MCF 10A (cell line): ENCODE results near the gene MARF1. TPM values are rescaled to one million over a fixed set of nuclear protein-coding genes. Genes with fewer than 3 reads are reported as not detected.

Experiments used
- BruUV-seq: library from RNA; stranded (reverse); fragments of 400-500 nt; replicated peaks from 2 replicates; lab custom pipeline; 2021; lab: Mats Ljungman, UMichigan
- CTCF ChIA-PET: fragments of 300-600 bp; sonication (Branson Sonifier 250); formaldehyde crosslinking; extraction: SDS; loops from one replicate; lab custom pipeline; 2021; ENCODE audit warnings: antibody characterized with exemption, inconsistent platforms; lab: Yijun Ruan, JAX
- POLR2A ChIA-PET: fragments of 300-600, 350-650 bp; sonication (Branson Sonifier 250); formaldehyde crosslinking; extraction: SDS; loops from one replicate; lab custom pipeline; 2020; ENCODE audit warnings: antibody characterized with exemption, inconsistent platforms; lab: Yijun Ruan, JAX
- DNase-seq: peaks from one replicate; pipeline ENCODE4 v3.0.0-alpha.2; 2018; ENCODE audit not compliant: unreplicated experiment
- H3K27ac Mint-ChIP-seq: one replicate; pipeline ENCODE4 v1.8.0; 2022; ENCODE audit warnings: mild to moderate bottlenecking, low read depth, mixed read lengths; ENCODE audit not compliant: unreplicated experiment
- H3K27me3 Mint-ChIP-seq: one replicate; pipeline ENCODE4 v1.8.0; 2022; ENCODE audit warnings: mixed read lengths; ENCODE audit not compliant: insufficient read depth, unreplicated experiment
- H3K36me3 Mint-ChIP-seq: one replicate; pipeline ENCODE4 v1.8.0; 2022; ENCODE audit warnings: mild to moderate bottlenecking, moderate library complexity, mixed read lengths; ENCODE audit not compliant: insufficient read depth, unreplicated experiment
- H3K4me1 Mint-ChIP-seq: one replicate; pipeline ENCODE4 v1.8.0; 2022; ENCODE audit warnings: mixed read lengths; ENCODE audit not compliant: insufficient read depth, unreplicated experiment
- H3K4me3 Mint-ChIP-seq: one replicate; pipeline ENCODE4 v1.8.0; 2022; ENCODE audit warnings: mild to moderate bottlenecking, moderate library complexity, mixed read lengths; ENCODE audit not compliant: unreplicated experiment
- H3K9me3 Mint-ChIP-seq: one replicate; pipeline ENCODE4 v1.8.0; 2022; ENCODE audit warnings: mixed read lengths; ENCODE audit not compliant: unreplicated experiment
- CTCF ChIP-seq: fragments of 200-600 bp; IDR thresholded peaks from one replicate; pipeline ENCODE4 v1.8.0; 2022; ENCODE audit warnings: antibody characterized with exemption, mild to moderate bottlenecking; ENCODE audit not compliant: unreplicated experiment
- intact Hi-C: fragments of 100-400 bp; cut with micrococcal nuclease; formaldehyde crosslinking; loops from 2 replicates; pipeline ENCODE4 v1.14.1; 2022
- total RNA-seq: library from RNA; stranded (reverse); gene quantifications from 2 replicates; pipeline ENCODE4 v1.2.3, GENCODE V29; 2022

MARF1 gene
- total RNA-seq, 1 experiment from 2014 or later, result 48.1 TPM

GRCh38 chr16:15671530-15672117 lies 28.7 kb upstream of the MARF1 start:
- intact Hi-C loops, result loop anchor here (1.0 kb wide), 1 partner anchor 27 kb away; no protein-coding TSS in a partner anchor
- ChIA-PET POLR2A (interaction anchor here (0.9 to 7.2 kb wide), 6 partner anchors 11 to 38 kb away, joined by 3 to 173 read pairs (median 12); partner anchors contain the start of genes MARF1 and NDE1), CTCF (interaction anchor here (0.7 to 3.9 kb wide), 6 partner anchors 10 to 1168 kb away, joined by 3 to 18 read pairs (median 10); partner anchors contain the start of gene MARF1)
- H3K27ac Mint-ChIP-seq, result peak overlapping the region; percentile 99
- no peak for TF ChIP-seq CTCF
- BruUV-seq, result no TSS peak
- H3K36me3 Mint-ChIP-seq, result peaks cover 63% of the 10 kb centered on the region
- H3K4me3 Mint-ChIP-seq, result no peak overlapping the region
- no peak for DNase-seq
- no peaks in the 10 kb centered on the region for H3K27me3 Mint-ChIP-seq
- H3K9me3 Mint-ChIP-seq, result no peaks in the 10 kb centered on the region
- peaks cover 30% of the 10 kb centered on the region for H3K4me1 Mint-ChIP-seq

GRCh38 chr16:15667091-15667742 lies 24.3 kb upstream of the MARF1 start:
- no peaks in the 10 kb centered on the region for H3K27me3 Mint-ChIP-seq
- no peak overlapping the region for H3K4me3 Mint-ChIP-seq
- no peak for DNase-seq
- BruUV-seq, result no TSS peak
- CTCF ChIA-PET, result no interaction called here
- H3K9me3 Mint-ChIP-seq, result no peaks in the 10 kb centered on the region
- no peak overlapping the region for H3K27ac Mint-ChIP-seq
- intact Hi-C loops, result no loop called here
- TF ChIP-seq CTCF, result no peak
- H3K4me1 Mint-ChIP-seq, result peaks cover 11% of the 10 kb centered on the region
- POLR2A ChIA-PET, result interaction anchor here (0.6 to 1.6 kb wide), 2 partner anchors 9 to 36 kb away, joined by 3 to 4 read pairs; no protein-coding TSS in a partner anchor
- H3K36me3 Mint-ChIP-seq, result peaks cover 83% of the 10 kb centered on the region

GRCh38 chr16:15665107-15665506 lies 22.2 kb upstream of the MARF1 start:
- CTCF ChIA-PET, result interaction anchor here (0.6 kb wide), 2 partner anchors 20 to 685 kb away, joined by 3 to 4 read pairs; no protein-coding TSS in a partner anchor
- H3K4me3 Mint-ChIP-seq, result no peak overlapping the region
- no peak for TF ChIP-seq CTCF
- H3K4me1 Mint-ChIP-seq, result peaks cover 12% of the 10 kb centered on the region
- POLR2A ChIA-PET, result interaction anchor here (1.1 to 2.2 kb wide), 2 partner anchors 14 to 23 kb away, joined by 3 to 6 read pairs; no protein-coding TSS in a partner anchor
- intact Hi-C loops, result no loop called here
- H3K9me3 Mint-ChIP-seq, result no peaks in the 10 kb centered on the region
- H3K27ac Mint-ChIP-seq, result no peak overlapping the region
- BruUV-seq, result no TSS peak
- no peaks in the 10 kb centered on the region for H3K27me3 Mint-ChIP-seq
- no peak for DNase-seq
- peaks cover 87% of the 10 kb centered on the region for H3K36me3 Mint-ChIP-seq

GRCh38 chr16:15660203-15660601 lies 17.2 kb upstream of the MARF1 start:
- ChIA-PET CTCF (interaction anchor here (0.6 kb wide), 1 partner anchor 12 kb away, joined by 3 read pairs; no protein-coding TSS in a partner anchor), POLR2A (interaction anchor here (1.6 to 3.3 kb wide), 2 partner anchors 9 to 16 kb away, joined by 3 to 19 read pairs; partner anchors contain the start of gene MARF1)

More at GRCh38 chr16:15660203-15660601, 17.2 kb upstream of the MARF1 start:
- no peak for TF ChIP-seq CTCF
- BruUV-seq, result no TSS peak
- peaks cover 70% of the 10 kb centered on the region for H3K36me3 Mint-ChIP-seq
- H3K9me3 Mint-ChIP-seq, result no peaks in the 10 kb centered on the region
- no peak for DNase-seq
- peaks cover 7% of the 10 kb centered on the region for H3K4me1 Mint-ChIP-seq
- H3K27ac Mint-ChIP-seq, result peak overlapping the region; percentile 29
- no peaks in the 10 kb centered on the region for H3K27me3 Mint-ChIP-seq
- H3K4me3 Mint-ChIP-seq, result no peak overlapping the region
- intact Hi-C loops, result no loop called here
